Vagina (tissue), 2 donors: ENCODE data around the gene ABCB1. TPM values are rescaled to one million over a fixed set of nuclear protein-coding genes. Genes with fewer than 3 reads are reported as not detected.
"Not testable (repeated sequence)": the region's sequence is repeated elsewhere in the genome, so short reads cannot be mapped to it uniquely, and the experiment has no call there.

Source experiments
- DNase-seq, 2 donors: peaks; one replicate each; pipeline ENCODE4 v3.0.0-alpha.2; 2017; ENCODE audit errors: extremely low spot score in 2 of 2
- H3K27ac ChIP-seq: fragments of 200-600 bp; sonication (generic); one replicate; pipeline ENCODE4 v1.5.1; 2019
- H3K27me3 ChIP-seq: fragments of 200-600 bp; sonication (generic); one replicate; pipeline ENCODE4 v1.5.1; 2019
- H3K36me3 ChIP-seq, 2 donors: fragments of 200-600 bp; sonication (generic); one replicate each; pipeline ENCODE4 v1.5.1; 2017 to 2019
- H3K4me1 ChIP-seq: fragments of 200-600 bp; sonication (generic); one replicate; pipeline ENCODE4 v1.5.1; 2019
- H3K4me3 ChIP-seq, 2 donors: fragments of 200-600 bp; sonication (generic); 1 replicate in 1 of 2; 2 replicates in 1 of 2; pipeline ENCODE4 v1.5.1; 2016 to 2019
- H3K9me3 ChIP-seq: fragments of 200-600 bp; sonication (generic); one replicate; pipeline ENCODE4 v1.5.1; 2019
- POLR2A ChIP-seq, 2 donors: fragments of 450-650 bp; IDR thresholded peaks; one replicate each; pipeline ENCODE4 v1.6.1; 2017; ENCODE audit warnings: antibody characterized with exemption in 2 of 2, mild to moderate bottlenecking in 2 of 2, moderate library complexity in 2 of 2
- POLR2AphosphoS5 ChIP-seq, 2 donors: sonication (generic); formaldehyde crosslinking; IDR thresholded peaks; one replicate each; pipeline ENCODE4 v1.9.0; 2017; ENCODE audit warnings: antibody characterized with exemption in 2 of 2, mild to moderate bottlenecking in 2 of 2, low read depth in 1 of 2; ENCODE audit not compliant: insufficient read depth in 1 of 2
- intact Hi-C: fragments of 100-400 bp; cut with DNase I; formaldehyde crosslinking; loops from one replicate; pipeline ENCODE4 v1.15.1; 2023
- total RNA-seq: library from RNA; depleted of rRNA; stranded (reverse); fragments of >200 nt; gene quantifications from one replicate; pipeline ENCODE4 v1.2.3, GENCODE V29; 2016
- TF ChIP-seq, protein P1 (sequence below), 3 experiments: fragments of 450-650 bp in 2 of 3; fragments of 200-600 bp in 1 of 3; sonication (generic) in 1 of 3; IDR thresholded peaks; one replicate each; pipeline ENCODE4 v1.5.1; 2017 to 2019; ENCODE audit warnings: antibody characterized with exemption in 3 of 3, mild to moderate bottlenecking in 2 of 3, moderate library complexity in 2 of 3

Gene ABCB1
- total RNA-seq, 1 donor from 2014 or later = 2.9 TPM

DNA sequence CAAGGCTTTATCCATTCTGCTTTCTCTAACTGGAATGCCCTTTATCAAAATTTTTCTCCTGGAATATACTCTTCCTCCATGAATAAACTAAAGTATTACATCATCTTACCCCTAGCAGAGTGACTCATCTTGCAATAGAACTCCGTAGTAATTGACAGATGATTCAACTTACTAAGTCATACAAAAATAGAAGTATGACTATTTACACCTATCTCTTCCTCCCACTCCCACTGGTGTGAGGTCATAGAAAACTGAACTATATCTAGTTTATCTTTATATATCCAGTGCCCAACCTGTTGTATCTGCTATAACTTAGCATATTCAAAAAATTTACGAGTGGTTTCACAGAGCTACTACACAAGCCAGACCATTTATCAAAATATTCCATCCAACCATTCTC, 26.1 kb downstream of the ABCB1 start:
- H3K4me3 ChIP-seq = no peak overlapping the region
- intact Hi-C loops = no loop called here
- DNase-seq = no peak
- no peaks in the 10 kb centered on the region for H3K27me3 ChIP-seq
- H3K9me3 ChIP-seq = no peaks in the 10 kb centered on the region
- no peaks in the 10 kb centered on the region for H3K4me1 ChIP-seq
- H3K27ac ChIP-seq = no peak overlapping the region
- TF ChIP-seq, protein P1, sequence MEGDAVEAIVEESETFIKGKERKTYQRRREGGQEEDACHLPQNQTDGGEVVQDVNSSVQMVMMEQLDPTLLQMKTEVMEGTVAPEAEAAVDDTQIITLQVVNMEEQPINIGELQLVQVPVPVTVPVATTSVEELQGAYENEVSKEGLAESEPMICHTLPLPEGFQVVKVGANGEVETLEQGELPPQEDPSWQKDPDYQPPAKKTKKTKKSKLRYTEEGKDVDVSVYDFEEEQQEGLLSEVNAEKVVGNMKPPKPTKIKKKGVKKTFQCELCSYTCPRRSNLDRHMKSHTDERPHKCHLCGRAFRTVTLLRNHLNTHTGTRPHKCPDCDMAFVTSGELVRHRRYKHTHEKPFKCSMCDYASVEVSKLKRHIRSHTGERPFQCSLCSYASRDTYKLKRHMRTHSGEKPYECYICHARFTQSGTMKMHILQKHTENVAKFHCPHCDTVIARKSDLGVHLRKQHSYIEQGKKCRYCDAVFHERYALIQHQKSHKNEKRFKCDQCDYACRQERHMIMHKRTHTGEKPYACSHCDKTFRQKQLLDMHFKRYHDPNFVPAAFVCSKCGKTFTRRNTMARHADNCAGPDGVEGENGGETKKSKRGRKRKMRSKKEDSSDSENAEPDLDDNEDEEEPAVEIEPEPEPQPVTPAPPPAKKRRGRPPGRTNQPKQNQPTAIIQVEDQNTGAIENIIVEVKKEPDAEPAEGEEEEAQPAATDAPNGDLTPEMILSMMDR (IDR thresholded peaks at IDR 0.05) = no peak
- TF ChIP-seq POLR2AphosphoS5 (IDR thresholded peaks at IDR 0.05; ENCODE audit: insufficient read depth in 1 of 2, low read depth in 1 of 2) (no peak), POLR2A (IDR thresholded peaks at IDR 0.05) (no peak)
- no peaks in the 10 kb centered on the region for H3K36me3 ChIP-seq

DNA sequence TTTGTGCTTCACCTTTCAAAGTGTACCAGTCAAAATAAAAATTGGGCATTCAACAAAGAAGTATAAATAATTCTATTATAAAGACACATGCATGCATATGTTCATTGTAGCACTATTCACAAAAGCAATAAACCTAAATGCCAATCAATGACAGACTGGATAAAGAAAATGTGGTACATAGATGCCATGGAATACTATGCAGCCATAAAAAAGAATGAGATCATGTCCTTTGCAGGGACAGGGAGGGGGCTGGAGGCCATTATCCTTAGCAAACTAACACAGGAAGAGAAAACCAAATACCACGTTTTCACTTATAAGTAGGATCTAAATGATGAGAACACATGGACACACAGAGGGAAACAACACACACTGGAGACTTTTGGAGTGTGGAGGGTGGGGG, 28.2 kb downstream of the ABCB1 start:
- H3K9me3 ChIP-seq, H3K4me1 ChIP-seq, H3K36me3 ChIP-seq, intact Hi-C loops, H3K4me3 ChIP-seq, H3K27ac ChIP-seq, DNase-seq, H3K27me3 ChIP-seq: not testable (repeated sequence)

DNA sequence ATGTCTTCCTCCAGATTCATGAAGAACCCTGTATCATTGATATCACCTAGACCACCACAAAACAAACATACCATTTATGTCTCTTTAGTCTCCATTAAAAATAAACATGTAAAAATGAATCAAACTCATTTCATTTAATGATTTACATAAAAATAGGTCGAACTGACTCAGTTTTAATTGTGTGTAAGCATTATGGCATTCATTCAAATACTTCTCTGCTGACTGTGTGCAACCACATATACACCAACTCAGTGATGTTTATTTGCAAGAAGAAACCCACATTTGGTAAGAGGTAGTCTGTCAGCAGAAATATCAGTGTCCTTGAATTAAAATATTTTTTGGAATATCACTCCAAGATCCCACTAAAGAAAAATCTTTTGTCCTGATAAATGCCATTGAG, 30.5 kb downstream of the ABCB1 start:
- no peak for TF ChIP-seq POLR2A (IDR thresholded peaks at IDR 0.05)
- TF ChIP-seq, protein P1 (IDR thresholded peaks at IDR 0.05) = no peak
- TF ChIP-seq POLR2AphosphoS5 (IDR thresholded peaks at IDR 0.05; ENCODE audit: insufficient read depth in 1 of 2, low read depth in 1 of 2) = no peak
- Histone ChIP-seq H3K27ac (no peak overlapping the region), H3K9me3 (no peaks in the 10 kb centered on the region), H3K4me1 (no peaks in the 10 kb centered on the region), H3K27me3 (no peaks in the 10 kb centered on the region), H3K4me3 (no peak overlapping the region), H3K36me3 (no peaks in the 10 kb centered on the region)
- intact Hi-C loops = no loop called here
- no peak for DNase-seq

DNA sequence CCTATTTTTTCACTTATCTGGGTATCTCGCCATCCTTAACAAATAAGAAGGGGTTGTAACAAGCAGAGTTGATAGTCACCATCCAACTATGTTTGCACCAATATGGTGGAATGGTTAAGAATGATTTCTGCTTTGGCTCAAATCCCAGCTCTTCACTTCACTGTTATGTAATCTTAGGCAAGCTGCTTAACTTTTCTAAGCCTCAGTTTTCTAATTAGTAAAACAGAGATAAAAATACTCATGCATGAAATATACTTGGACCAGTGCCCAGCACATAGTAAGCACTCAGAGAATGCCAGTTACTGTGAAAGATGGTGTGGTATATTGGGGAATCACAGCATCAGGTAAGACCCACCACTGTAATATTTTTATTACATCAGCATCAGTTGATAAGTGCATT, 33.6 kb downstream of the ABCB1 start:
- TF ChIP-seq POLR2A (IDR thresholded peaks at IDR 0.05) (no peak), POLR2AphosphoS5 (IDR thresholded peaks at IDR 0.05; ENCODE audit: insufficient read depth in 1 of 2, low read depth in 1 of 2) (no peak)
- TF ChIP-seq, protein P1 (IDR thresholded peaks at IDR 0.05) = no peak
- Histone ChIP-seq H3K4me3 (no peak overlapping the region), H3K4me1 (no peaks in the 10 kb centered on the region), H3K36me3 (no peaks in the 10 kb centered on the region), H3K9me3 (no peaks in the 10 kb centered on the region), H3K27ac (no peak overlapping the region), H3K27me3 (no peaks in the 10 kb centered on the region)
- DNase-seq = no peak
- intact Hi-C loops = no loop called here

DNA sequence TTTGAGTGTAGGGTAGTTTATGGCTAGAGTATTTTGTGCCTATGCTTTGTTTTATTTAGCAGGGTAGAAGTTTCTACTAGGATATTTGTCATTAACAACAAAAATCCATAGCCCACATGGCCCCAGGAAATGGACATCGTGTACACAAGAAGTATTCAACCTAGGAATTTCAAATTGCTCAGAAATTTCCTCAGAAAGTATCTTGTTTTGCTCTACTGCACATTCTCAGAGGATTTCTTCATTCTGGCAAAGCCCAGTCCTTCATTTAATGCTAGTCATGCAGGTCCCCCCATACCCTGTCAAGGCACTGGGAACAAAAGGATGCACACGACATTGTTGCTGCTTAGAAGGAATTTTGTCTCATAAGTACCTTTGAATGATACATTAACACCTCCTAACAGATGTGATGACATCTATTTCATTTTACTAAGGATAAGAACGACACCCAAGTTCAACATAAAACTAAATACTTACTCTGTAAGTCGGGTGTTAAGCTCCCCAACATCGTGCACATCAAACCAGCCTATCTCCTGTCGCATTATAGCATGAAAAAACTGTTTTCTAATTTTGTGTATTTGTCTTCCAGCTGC, 34.3 kb downstream of the ABCB1 start:
- Histone ChIP-seq H3K9me3 (no peaks in the 10 kb centered on the region), H3K4me3 (no peak overlapping the region), H3K27ac (no peak overlapping the region), H3K27me3 (no peaks in the 10 kb centered on the region), H3K4me1 (no peaks in the 10 kb centered on the region), H3K36me3 (no peaks in the 10 kb centered on the region)
- intact Hi-C loops = no loop called here
- TF ChIP-seq, protein P1 (IDR thresholded peaks at IDR 0.05) = no peak
- no peak for TF ChIP-seq POLR2AphosphoS5 (IDR thresholded peaks at IDR 0.05; ENCODE audit: insufficient read depth in 1 of 2, low read depth in 1 of 2)
- no peak for DNase-seq
